ENCODE results near the gene STARD13. TPM values are rescaled to one million over a fixed set of nuclear protein-coding genes. Genes with fewer than 3 reads are reported as not detected.

Gene STARD13
- total RNA-seq, 2 donors from 2014 or later: 27.4 to 31.1 TPM

DNA sequence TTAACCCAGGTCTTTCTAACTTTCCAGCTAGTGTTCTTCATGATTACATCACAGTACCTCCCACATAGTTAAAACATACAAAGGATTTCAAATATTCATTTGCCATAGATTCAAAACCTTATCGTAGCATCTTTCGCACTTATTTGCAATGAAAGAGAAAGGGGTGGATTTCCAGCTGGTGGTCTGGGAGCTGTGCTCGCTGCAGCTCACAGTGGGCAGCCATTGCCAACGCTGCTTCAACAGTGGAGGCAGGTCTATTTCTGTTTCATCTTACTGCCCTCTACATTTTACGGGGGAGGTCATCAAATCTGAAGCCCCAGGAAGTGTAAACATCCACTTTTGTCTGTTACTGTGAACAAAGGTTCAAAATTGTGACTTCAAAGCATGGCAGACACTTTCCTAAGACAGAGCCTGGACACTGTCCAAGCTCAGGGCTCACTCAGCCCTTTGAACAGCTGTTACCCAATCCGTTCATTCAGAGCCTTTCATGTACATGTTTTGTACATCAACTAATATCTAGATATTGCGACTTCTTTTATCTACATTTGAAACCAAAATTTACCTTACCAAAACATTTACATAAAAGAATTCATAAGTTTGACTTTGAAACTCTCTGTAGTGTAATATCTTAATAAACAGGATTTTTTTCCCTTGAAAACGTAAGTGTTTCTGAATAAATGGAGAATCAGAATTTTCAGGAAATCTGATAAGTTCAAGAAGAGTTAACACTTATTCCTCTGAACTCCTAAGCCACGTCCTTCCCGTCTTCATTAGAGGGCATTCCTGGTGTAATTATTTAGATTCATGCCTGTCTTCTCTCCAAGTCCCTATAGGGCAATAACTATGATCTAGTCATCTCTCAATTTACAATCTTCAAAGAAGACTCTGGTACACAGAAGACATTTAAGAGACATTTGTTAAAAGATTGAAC lies 25.1 kb downstream of the STARD13 start:
- Histone ChIP-seq H3K27me3 (replicated peaks; ENCODE audit: insufficient read depth) (no peaks in the 10 kb centered on the region), H3K4me3 (no peak overlapping the region), H3K4me1 (replicated peaks) (no peaks in the 10 kb centered on the region), H3K27ac (no peak overlapping the region), H3K36me3 (no peaks in the 10 kb centered on the region), H3K9me3 (no peaks in the 10 kb centered on the region)
- DNase-seq (ENCODE audit: low spot score): no peak
- intact Hi-C loops (cut with DNase I): no loop called here
- TF ChIP-seq POLR2A (IDR thresholded peaks at IDR 0.05): no peak
- TF ChIP-seq POLR2AphosphoS5 (IDR thresholded peaks at IDR 0.05): no peak
- TF ChIP-seq, protein P1, sequence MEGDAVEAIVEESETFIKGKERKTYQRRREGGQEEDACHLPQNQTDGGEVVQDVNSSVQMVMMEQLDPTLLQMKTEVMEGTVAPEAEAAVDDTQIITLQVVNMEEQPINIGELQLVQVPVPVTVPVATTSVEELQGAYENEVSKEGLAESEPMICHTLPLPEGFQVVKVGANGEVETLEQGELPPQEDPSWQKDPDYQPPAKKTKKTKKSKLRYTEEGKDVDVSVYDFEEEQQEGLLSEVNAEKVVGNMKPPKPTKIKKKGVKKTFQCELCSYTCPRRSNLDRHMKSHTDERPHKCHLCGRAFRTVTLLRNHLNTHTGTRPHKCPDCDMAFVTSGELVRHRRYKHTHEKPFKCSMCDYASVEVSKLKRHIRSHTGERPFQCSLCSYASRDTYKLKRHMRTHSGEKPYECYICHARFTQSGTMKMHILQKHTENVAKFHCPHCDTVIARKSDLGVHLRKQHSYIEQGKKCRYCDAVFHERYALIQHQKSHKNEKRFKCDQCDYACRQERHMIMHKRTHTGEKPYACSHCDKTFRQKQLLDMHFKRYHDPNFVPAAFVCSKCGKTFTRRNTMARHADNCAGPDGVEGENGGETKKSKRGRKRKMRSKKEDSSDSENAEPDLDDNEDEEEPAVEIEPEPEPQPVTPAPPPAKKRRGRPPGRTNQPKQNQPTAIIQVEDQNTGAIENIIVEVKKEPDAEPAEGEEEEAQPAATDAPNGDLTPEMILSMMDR (IDR thresholded peaks at IDR 0.05): no peak
- WGBS: 53% methylated on average over 10 of the region's 10 CpGs

DNA sequence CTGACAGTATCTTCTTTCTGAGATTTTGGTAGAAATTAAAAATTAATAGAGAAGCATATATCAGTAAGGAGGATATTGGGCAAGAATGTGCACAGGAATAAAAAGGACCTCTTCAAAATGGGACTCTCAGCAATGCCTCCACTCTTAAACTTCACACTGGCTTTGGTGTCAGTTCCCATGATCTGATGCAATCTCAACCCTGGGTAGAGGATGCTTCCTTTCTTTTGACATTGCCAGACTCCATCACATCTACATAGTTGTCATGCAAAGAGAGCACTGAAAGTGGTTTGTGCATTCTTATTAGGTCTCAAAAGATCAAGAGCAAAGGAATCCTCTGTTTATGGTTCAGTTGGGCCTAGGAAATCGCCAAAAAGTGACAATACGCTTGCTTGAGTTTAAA lies 26.3 kb downstream of the STARD13 start:
- no peak for DNase-seq (ENCODE audit: low spot score)
- H3K4me1 ChIP-seq (replicated peaks): no peaks in the 10 kb centered on the region
- WGBS: 94% methylated on average over 2 of the region's 2 CpGs
- intact Hi-C loops (cut with DNase I): no loop called here
- TF ChIP-seq, protein P1 (IDR thresholded peaks at IDR 0.05): no peak
- TF ChIP-seq POLR2A (IDR thresholded peaks at IDR 0.05): no peak
- TF ChIP-seq POLR2AphosphoS5 (IDR thresholded peaks at IDR 0.05): no peak
- H3K27me3 ChIP-seq (replicated peaks; ENCODE audit: insufficient read depth): no peaks in the 10 kb centered on the region
- H3K27ac ChIP-seq: no peak overlapping the region
- H3K4me3 ChIP-seq: no peak overlapping the region
- no peaks in the 10 kb centered on the region for H3K9me3 ChIP-seq
- H3K36me3 ChIP-seq: no peaks in the 10 kb centered on the region

DNA sequence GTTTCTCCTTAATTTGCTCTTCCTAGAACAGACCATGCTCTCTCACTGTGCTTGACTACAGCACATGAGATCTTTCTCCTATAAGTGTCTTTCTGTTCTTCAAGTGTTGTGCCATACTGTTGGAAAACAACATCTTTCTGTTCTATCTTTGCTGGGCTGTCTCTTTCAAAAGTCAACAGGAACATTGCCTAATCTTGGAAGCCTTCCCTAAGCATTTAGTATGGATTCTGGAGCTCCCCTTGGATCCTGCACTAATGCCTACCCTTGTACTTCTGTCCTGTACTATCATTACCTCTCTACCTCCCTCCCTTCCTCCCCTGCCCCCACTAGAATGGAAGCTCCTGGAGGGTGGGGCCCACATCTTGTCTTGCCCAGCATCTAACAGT lies 26.8 kb downstream of the STARD13 start:
- intact Hi-C loops (cut with DNase I): no loop called here
- no peaks in the 10 kb centered on the region for H3K36me3 ChIP-seq
- no peak overlapping the region for H3K4me3 ChIP-seq
- no peaks in the 10 kb centered on the region for H3K4me1 ChIP-seq (replicated peaks)
- no peaks in the 10 kb centered on the region for H3K9me3 ChIP-seq
- no peak overlapping the region for H3K27ac ChIP-seq
- DNase-seq (ENCODE audit: low spot score): no peak
- no peak for TF ChIP-seq POLR2A (IDR thresholded peaks at IDR 0.05)
- TF ChIP-seq, protein P1 (IDR thresholded peaks at IDR 0.05): no peak
- no peak for TF ChIP-seq POLR2AphosphoS5 (IDR thresholded peaks at IDR 0.05)
- H3K27me3 ChIP-seq (replicated peaks; ENCODE audit: insufficient read depth): no peaks in the 10 kb centered on the region

DNA sequence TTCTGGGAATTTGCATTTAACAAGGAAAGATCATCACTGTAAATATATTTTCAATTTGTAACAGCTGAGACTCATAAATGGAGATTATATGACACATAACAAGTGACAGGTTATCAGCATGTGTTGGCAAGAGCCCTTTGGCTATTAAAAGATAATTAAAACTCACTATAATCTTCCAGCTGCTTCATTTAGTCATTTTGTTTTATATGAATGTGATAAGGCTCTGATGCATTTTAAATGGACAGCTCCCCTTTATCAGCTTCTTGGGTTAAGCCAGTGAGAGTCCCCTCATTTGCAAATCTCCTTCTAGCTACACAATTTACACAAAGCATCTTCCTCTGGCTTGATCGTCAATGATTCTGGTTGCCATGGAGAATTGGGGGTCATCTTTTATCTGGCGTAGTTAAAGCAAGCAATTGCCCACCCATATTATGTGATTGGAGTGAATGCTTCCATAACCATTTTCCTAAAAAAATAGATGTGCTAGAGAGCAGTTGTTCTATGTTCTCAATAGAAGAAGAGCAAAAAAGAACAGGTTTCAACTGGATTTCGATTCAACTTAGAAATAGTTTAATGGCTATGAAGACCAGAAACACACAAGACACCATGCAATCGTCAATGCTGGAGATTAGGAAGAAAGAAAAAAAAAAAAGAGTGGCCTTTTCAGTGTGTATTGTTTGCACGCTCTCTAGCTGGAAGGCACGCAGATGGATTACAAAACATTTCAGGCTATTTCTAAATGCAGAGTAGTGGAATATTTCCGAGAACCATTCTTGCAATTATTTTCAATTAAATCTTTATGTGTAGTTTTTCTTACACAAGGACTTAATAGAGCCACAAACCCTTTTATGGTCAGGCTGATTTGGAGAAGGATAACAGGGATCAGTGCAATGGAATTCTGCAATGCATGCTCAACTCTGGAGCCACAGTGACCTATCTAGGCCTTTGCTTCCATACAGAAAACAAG lies 27.4 kb downstream of the STARD13 start:
- Histone ChIP-seq H3K27ac (no peak overlapping the region), H3K9me3 (no peaks in the 10 kb centered on the region), H3K4me3 (no peak overlapping the region), H3K36me3 (no peaks in the 10 kb centered on the region), H3K4me1 (replicated peaks) (no peaks in the 10 kb centered on the region), H3K27me3 (replicated peaks; ENCODE audit: insufficient read depth) (no peaks in the 10 kb centered on the region)
- TF ChIP-seq, protein P1 (IDR thresholded peaks at IDR 0.05): no peak
- no peak for TF ChIP-seq POLR2A (IDR thresholded peaks at IDR 0.05)
- no peak for TF ChIP-seq POLR2AphosphoS5 (IDR thresholded peaks at IDR 0.05)
- DNase-seq (ENCODE audit: low spot score): no peak
- intact Hi-C loops (cut with DNase I): no loop called here
- 76% methylated on average over 7 of the region's 7 CpGs for WGBS
